Astrocyte of the cerebellum (primary cell): Measurements from ENCODE around the gene PHLDA1.
A peak's percentile ranks its signal among the peaks of the same experiment; 100 is the strongest.

ENCODE experiments used
- DNase-seq: peaks from one replicate; pipeline ENCODE4 v3.0.0-alpha.2; 2011; ENCODE audit warnings: low read depth
- H3K4me3 ChIP-seq: 2 replicates; pipeline ENCODE4 v1.5.1; 2011; ENCODE audit warnings: mild to moderate bottlenecking, low read depth, low read length, moderate library complexity
- CTCF ChIP-seq: IDR thresholded peaks from 2 replicates; pipeline ENCODE4 v1.5.1; 2012; ENCODE audit warnings: low read length, low read depth, moderate library complexity, mild to moderate bottlenecking; ENCODE audit errors: missing control alignments
- in situ Hi-C: cut with HindIII; loops from 2 replicates; pipeline ENCODE4 v1.10.0; 2017; ENCODE audit warnings: low sequenced_read_pairs

Gene PHLDA1

GRCh38 chr12:75978677-75979076 is 52.9 kb downstream of the PHLDA1 start:
- DNase-seq, result no peak
- no peak for TF ChIP-seq CTCF
- no peak overlapping the region for H3K4me3 ChIP-seq
- in situ Hi-C loops, result no loop called here

GRCh38 chr12:75977952-75978671 is 53.5 kb downstream of the PHLDA1 start:
- in situ Hi-C loops, result no loop called here
- H3K4me3 ChIP-seq, result no peak overlapping the region
- TF ChIP-seq CTCF, result no peak

GRCh38 chr12:75977590-75977951 is 54.0 kb downstream of the PHLDA1 start:
- in situ Hi-C loops, result no loop called here
- no peak for DNase-seq
- no peak overlapping the region for H3K4me3 ChIP-seq
- no peak for TF ChIP-seq CTCF

More at GRCh38 chr12:75977952-75978671, 53.5 kb downstream of the PHLDA1 start:
- peak; percentile 98 for DNase-seq

GRCh38 chr12:75976913-75977312 is 54.7 kb downstream of the PHLDA1 start:
- no peak for TF ChIP-seq CTCF
- no peak for DNase-seq
- H3K4me3 ChIP-seq, result no peak overlapping the region
- in situ Hi-C loops, result no loop called here

GRCh38 chr12:75976113-75976512 is 55.5 kb downstream of the PHLDA1 start:
- in situ Hi-C loops, result no loop called here
- TF ChIP-seq CTCF, result no peak
- H3K4me3 ChIP-seq, result no peak overlapping the region
- no peak for DNase-seq

GRCh38 chr12:75975702-75976101 is 55.9 kb downstream of the PHLDA1 start:
- DNase-seq, result no peak
- TF ChIP-seq CTCF, result no peak
- in situ Hi-C loops, result no loop called here
- H3K4me3 ChIP-seq, result no peak overlapping the region
